Upper lobe of left lung (tissue), 4 donors: ENCODE data around the gene GPR135.

Source experiments
- POLR2A ChIP-seq, 4 donors: fragments of 450-650 bp; IDR thresholded peaks; one replicate each; pipeline ENCODE4 v1.5.1; 2016 to 2017; ENCODE audit warnings: antibody characterized with exemption in 4 of 4, mild to moderate bottlenecking in 2 of 4
- TF ChIP-seq, protein P1 (sequence below), 6 experiments: fragments of 450-650 bp in 4 of 6; fragments of 200-600 bp in 2 of 6; sonication (generic) in 2 of 6; IDR thresholded peaks; one replicate each; pipeline ENCODE4 v1.5.1; 2016 to 2019; ENCODE audit warnings: antibody characterized with exemption in 6 of 6

DNA sequence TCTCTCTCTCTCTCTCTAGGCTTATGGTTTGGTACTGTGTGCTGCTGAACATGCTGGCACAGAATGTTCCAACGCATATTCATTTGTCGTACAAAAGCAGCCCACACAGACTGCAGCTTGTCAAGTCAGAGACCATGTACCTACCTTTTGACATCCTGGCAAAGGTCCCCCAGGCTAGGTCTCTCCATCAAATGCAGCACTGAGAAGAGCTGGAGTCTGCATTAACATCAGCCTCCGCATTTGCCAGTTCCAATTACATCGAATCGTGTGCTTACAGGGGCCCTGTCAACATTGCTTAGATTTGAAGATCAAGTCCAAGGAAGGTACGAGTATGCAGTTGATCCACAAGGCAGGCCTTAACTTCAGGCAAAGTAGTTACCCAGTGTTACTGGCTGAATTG, 47.9 kb downstream of the GPR135 start:
- TF ChIP-seq, protein P1, sequence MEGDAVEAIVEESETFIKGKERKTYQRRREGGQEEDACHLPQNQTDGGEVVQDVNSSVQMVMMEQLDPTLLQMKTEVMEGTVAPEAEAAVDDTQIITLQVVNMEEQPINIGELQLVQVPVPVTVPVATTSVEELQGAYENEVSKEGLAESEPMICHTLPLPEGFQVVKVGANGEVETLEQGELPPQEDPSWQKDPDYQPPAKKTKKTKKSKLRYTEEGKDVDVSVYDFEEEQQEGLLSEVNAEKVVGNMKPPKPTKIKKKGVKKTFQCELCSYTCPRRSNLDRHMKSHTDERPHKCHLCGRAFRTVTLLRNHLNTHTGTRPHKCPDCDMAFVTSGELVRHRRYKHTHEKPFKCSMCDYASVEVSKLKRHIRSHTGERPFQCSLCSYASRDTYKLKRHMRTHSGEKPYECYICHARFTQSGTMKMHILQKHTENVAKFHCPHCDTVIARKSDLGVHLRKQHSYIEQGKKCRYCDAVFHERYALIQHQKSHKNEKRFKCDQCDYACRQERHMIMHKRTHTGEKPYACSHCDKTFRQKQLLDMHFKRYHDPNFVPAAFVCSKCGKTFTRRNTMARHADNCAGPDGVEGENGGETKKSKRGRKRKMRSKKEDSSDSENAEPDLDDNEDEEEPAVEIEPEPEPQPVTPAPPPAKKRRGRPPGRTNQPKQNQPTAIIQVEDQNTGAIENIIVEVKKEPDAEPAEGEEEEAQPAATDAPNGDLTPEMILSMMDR (IDR thresholded peaks at IDR 0.05) = no peak
- no peak for TF ChIP-seq POLR2A (IDR thresholded peaks at IDR 0.05)
